Measurements from ENCODE around the gene SLC6A11.

SLC6A11 gene

GRCh38 chr3:10949197-10949596, 133.2 kb downstream of the SLC6A11 start:
- FAIRE-seq (no peak), DNase-seq (ENCODE audit: insufficient read length) (no peak)
- TF ChIP-seq TAF1 (IDR thresholded peaks at IDR 0.05; ENCODE audit: borderline replicate concordance, low read depth, low read length) (no peak), POLR2AphosphoS5 (IDR thresholded peaks at IDR 0.05; ENCODE audit: low read depth, low read length) (no peak), POLR2A (IDR thresholded peaks at IDR 0.05; ENCODE audit: low read depth, low read length) (no peak)

DNA sequence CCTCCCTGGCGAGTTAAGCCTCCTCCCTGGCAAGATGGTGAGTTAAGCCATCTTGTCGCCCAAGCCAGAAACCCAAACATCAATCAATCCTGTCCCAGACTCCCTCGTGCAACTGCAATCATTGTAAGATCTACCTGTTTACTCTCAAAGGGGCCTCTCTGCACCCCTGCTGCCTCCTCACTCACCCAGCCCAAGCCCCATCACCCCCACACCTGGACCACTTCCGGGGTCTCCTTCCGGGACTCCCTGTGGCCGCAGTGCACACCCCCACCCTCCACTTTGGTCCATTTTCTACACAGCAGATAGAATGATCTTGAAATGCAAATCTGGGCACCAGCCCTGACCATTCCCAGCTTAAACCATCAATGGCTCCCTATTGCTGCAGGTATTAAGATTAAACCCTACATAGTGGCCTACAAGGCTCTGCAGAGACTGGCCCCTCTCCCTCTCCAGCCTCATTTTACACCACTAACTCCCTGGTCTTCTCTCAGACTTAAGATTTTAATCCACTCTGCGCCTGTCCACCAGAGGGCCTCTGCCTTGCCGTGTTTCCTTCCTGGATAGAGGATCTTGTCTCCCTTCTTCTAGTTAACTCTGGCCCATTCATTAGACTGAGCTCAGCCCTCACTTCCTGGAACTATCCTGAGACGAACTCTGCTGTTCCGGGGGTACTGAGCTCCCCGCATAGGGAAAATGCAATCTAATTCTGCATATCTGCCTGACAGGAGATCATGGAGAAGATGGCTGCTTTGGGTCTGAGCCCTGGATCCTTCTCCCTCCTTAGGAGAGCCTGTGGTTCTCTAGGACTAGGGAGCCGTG, 134.7 kb downstream of the SLC6A11 start:
- FAIRE-seq (no peak), DNase-seq (ENCODE audit: insufficient read length) (no peak)
- TF ChIP-seq TAF1 (IDR thresholded peaks at IDR 0.05; ENCODE audit: borderline replicate concordance, low read depth, low read length) (no peak), POLR2AphosphoS5 (IDR thresholded peaks at IDR 0.05; ENCODE audit: low read depth, low read length) (no peak), POLR2A (IDR thresholded peaks at IDR 0.05; ENCODE audit: low read depth, low read length) (no peak)

GRCh38 chr3:10951295-10951926, 135.4 kb downstream of the SLC6A11 start:
- no peak for DNase-seq (ENCODE audit: insufficient read length)
- TF ChIP-seq POLR2A (IDR thresholded peaks at IDR 0.05; ENCODE audit: low read depth, low read length) (no peak), TAF1 (IDR thresholded peaks at IDR 0.05; ENCODE audit: borderline replicate concordance, low read depth, low read length) (no peak), POLR2AphosphoS5 (IDR thresholded peaks at IDR 0.05; ENCODE audit: low read depth, low read length) (no peak)
- no peak for FAIRE-seq

DNA sequence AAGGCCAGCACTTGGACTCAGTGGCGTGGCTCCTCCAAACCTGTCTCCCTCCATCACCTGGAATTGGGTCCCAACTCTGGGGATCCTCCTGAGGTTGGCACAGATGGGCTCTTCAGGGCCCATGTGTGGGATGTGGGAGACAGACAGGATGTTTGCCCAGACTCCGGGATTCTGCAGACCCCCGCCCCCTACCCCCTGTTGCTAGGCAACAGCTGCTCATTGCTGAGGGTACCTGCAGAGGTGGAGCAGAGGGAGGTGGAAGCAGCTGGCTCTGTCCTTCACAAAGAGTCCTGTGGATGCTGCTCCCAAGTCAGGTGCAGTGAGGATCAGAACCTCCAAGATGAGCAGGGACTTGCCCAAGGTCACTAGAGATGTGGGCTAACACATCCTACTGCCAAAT, 136.5 kb downstream of the SLC6A11 start:
- DNase-seq (ENCODE audit: insufficient read length) (no peak), FAIRE-seq (no peak)
- TF ChIP-seq POLR2A (IDR thresholded peaks at IDR 0.05; ENCODE audit: low read depth, low read length) (no peak), TAF1 (IDR thresholded peaks at IDR 0.05; ENCODE audit: borderline replicate concordance, low read depth, low read length) (no peak), POLR2AphosphoS5 (IDR thresholded peaks at IDR 0.05; ENCODE audit: low read depth, low read length) (no peak)

GRCh38 chr3:10954740-10955139, 138.7 kb downstream of the SLC6A11 start:
- FAIRE-seq (no peak), DNase-seq (ENCODE audit: insufficient read length) (no peak)

DNA sequence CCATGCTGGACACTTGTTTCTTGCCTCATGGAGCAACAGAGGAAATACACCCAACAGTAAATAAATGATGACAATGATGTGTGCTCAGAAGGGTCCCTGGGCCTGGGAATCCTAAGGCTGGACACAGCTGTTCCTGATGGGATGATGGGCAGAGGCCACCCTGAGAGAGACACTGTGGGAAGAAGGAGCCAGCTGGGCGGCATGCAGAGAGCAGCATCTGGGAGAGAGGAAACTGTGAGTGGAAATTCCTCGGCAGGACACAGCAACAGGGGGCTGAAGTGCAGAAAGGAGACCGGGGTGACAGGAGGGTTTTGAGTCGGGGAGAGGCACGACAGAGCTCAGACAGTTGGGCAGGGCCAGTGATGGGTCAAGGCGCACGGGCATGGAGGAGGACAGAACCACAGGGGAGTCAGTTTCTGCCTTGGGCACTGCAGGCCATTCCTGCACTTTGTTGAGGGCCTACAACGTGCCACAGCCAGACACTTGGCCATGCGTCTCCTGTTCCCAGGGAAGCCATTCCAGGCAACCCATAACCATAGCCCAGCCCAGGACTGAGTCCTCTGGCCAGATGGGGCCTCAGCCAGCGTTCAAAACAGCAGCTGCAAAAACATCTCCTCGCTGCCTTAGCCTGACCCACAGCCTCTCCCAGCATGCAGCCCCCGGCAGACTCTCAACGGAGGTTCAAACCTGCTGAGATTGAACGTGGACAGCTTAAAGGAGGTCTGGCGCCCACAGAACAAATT, 139.9 kb downstream of the SLC6A11 start:
- DNase-seq (ENCODE audit: insufficient read length) (no peak), FAIRE-seq (no peak)
- TF ChIP-seq POLR2AphosphoS5 (IDR thresholded peaks at IDR 0.05; ENCODE audit: low read depth, low read length): no peak
- no peak for TF ChIP-seq TAF1 (IDR thresholded peaks at IDR 0.05; ENCODE audit: borderline replicate concordance, low read depth, low read length)
- TF ChIP-seq POLR2A (IDR thresholded peaks at IDR 0.05; ENCODE audit: low read depth, low read length): no peak

More at GRCh38 chr3:10954740-10955139, 138.7 kb downstream of the SLC6A11 start:
- TF ChIP-seq TAF1 (IDR thresholded peaks at IDR 0.05; ENCODE audit: borderline replicate concordance, low read depth, low read length): no peak
- TF ChIP-seq POLR2AphosphoS5 (IDR thresholded peaks at IDR 0.05; ENCODE audit: low read depth, low read length): no peak
- TF ChIP-seq POLR2A (IDR thresholded peaks at IDR 0.05; ENCODE audit: low read depth, low read length): no peak

GRCh38 chr3:10956531-10956930, 140.5 kb downstream of the SLC6A11 start:
- DNase-seq (ENCODE audit: insufficient read length) (no peak), FAIRE-seq (no peak)
- no peak for TF ChIP-seq POLR2AphosphoS5 (IDR thresholded peaks at IDR 0.05; ENCODE audit: low read depth, low read length)
- no peak for TF ChIP-seq TAF1 (IDR thresholded peaks at IDR 0.05; ENCODE audit: borderline replicate concordance, low read depth, low read length)
- no peak for TF ChIP-seq POLR2A (IDR thresholded peaks at IDR 0.05; ENCODE audit: low read depth, low read length)

DNA sequence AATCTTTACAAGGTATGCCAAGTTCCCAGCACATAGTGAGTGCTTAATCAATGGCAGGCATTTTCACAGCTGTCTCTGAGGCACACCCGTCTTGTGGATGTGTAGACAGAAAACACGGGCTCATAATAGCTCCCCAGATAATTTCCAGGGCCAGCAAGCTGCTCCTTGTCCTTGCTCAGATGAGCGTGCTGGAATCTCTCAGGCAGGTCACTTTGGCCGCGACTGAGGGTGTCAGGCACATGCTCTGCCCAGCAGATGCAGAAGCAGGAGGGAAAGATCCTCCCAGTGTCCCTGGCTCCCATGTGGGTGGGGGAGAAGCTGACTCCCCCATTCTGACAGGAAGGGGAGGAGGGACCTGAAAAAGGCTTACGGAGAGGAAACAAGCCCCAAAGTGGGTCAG, 141.0 kb downstream of the SLC6A11 start:
- TF ChIP-seq TAF1 (IDR thresholded peaks at IDR 0.05; ENCODE audit: borderline replicate concordance, low read depth, low read length) (no peak), POLR2A (IDR thresholded peaks at IDR 0.05; ENCODE audit: low read depth, low read length) (no peak), POLR2AphosphoS5 (IDR thresholded peaks at IDR 0.05; ENCODE audit: low read depth, low read length) (no peak)

DNA sequence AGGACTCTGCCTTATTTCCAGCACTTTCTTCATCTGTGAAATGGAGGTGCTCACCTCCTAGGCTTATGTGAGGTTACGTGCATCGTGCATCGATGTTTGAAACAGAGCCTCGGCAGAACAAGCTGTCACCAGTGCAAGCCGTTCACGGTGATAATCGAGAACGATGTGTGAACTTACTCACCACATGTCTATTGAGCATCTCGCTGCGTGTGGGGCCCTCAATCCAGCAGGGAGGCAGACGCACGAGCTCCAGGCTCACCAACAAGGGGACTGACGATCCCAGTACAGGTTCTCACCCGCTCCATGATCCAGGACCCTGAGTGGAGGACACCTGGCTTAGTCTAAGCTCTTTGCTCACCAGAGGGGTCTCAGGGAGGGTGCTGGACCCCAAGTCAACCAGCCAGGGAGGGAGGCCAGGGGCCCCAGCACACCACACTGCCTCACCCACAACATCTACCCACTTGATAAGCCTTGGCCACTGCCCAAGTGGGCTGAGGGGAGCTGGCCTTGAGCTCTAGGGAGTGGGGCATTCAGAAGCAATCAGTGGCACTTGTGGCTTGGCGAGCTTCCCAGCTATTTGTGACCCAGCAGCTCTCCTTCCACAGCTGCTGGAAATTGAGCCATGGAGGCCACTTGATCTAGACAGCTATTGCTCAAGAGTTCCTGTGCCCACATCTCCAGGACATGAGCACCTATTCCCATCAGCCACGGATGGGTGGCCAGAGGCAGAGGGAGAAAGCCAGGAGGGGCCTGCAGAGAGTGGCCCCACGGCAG, 142.1 kb downstream of the SLC6A11 start:
- no peak for DNase-seq (ENCODE audit: insufficient read length)
- TF ChIP-seq POLR2AphosphoS5 (IDR thresholded peaks at IDR 0.05; ENCODE audit: low read depth, low read length) (no peak), POLR2A (IDR thresholded peaks at IDR 0.05; ENCODE audit: low read depth, low read length) (no peak), TAF1 (IDR thresholded peaks at IDR 0.05; ENCODE audit: borderline replicate concordance, low read depth, low read length) (no peak)
- no peak for FAIRE-seq

More for the DNA sequence above, 141.0 kb downstream of the SLC6A11 start:
- FAIRE-seq: no peak
- no peak for DNase-seq (ENCODE audit: insufficient read length)

DNA sequence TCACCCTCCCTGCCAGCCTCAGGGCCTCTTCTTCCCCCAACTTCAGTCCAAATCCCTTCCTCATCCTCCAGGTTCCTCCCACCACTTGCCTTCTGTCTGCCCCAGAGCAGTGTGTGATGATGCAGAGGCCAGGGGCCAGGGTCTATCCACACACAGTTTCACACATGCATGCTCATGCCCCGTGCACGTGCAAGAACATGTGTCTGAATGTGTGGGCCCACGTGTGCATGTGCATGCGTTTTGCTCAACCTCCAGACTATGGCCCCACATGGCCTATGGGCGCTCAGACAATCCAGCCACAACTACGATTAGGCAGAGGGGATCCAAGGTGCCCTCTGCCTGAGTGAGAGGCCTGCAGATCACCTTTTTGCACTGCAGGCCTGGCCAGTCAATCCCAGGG, 144.2 kb downstream of the SLC6A11 start:
- FAIRE-seq (no peak), DNase-seq (ENCODE audit: insufficient read length) (no peak)
- TF ChIP-seq POLR2AphosphoS5 (IDR thresholded peaks at IDR 0.05; ENCODE audit: low read depth, low read length) (no peak), TAF1 (IDR thresholded peaks at IDR 0.05; ENCODE audit: borderline replicate concordance, low read depth, low read length) (no peak), POLR2A (IDR thresholded peaks at IDR 0.05; ENCODE audit: low read depth, low read length) (no peak)

GRCh38 chr3:10961921-10962320, 145.9 kb downstream of the SLC6A11 start:
- DNase-seq (ENCODE audit: insufficient read length): no peak
- no peak for FAIRE-seq

More at GRCh38 chr3:10961921-10962320, 145.9 kb downstream of the SLC6A11 start:
- TF ChIP-seq POLR2AphosphoS5 (IDR thresholded peaks at IDR 0.05; ENCODE audit: low read depth, low read length) (no peak), POLR2A (IDR thresholded peaks at IDR 0.05; ENCODE audit: low read depth, low read length) (no peak), TAF1 (IDR thresholded peaks at IDR 0.05; ENCODE audit: borderline replicate concordance, low read depth, low read length) (no peak)

All from GM12892 (cell line).